Aorta (tissue), 5 donors: ENCODE results near the gene RPL19. TPM values are rescaled to one million over a fixed set of nuclear protein-coding genes. Genes with fewer than 3 reads are reported as not detected.

Experiments used
- ATAC-seq: fragments of 200-7000 bp; cut with Tn5 transposase; one replicate; pipeline ENCODE4 v1.9.1; 2022; ENCODE audit warnings: moderate library complexity; ENCODE audit not compliant: low FRiP score
- DNase-seq, 2 donors: peaks; one replicate each; pipeline ENCODE4 v3.0.0-alpha.2; 2020
- H3K27ac ChIP-seq, 2 donors: one replicate each; pipeline ENCODE4 v1.5.1; 2013; ENCODE audit warnings: low read length in 2 of 2, mild to moderate bottlenecking in 2 of 2, moderate library complexity in 2 of 2, control low read depth in 1 of 2, inconsistent platforms in 1 of 2, low read depth in 1 of 2
- H3K27me3 ChIP-seq, 2 donors: one replicate each; pipeline ENCODE4 v1.6.1; 2013; ENCODE audit warnings: control low read depth in 1 of 2, low read length in 1 of 2, mild to moderate bottlenecking in 1 of 2, moderate library complexity in 1 of 2; ENCODE audit not compliant: insufficient read depth in 2 of 2, control insufficient read depth in 1 of 2
- H3K36me3 ChIP-seq, 2 donors: one replicate each; pipeline ENCODE4 v1.6.1; 2013; ENCODE audit warnings: control low read depth in 1 of 2, low read length in 1 of 2, mild to moderate bottlenecking in 1 of 2; ENCODE audit not compliant: insufficient read depth in 2 of 2, control insufficient read depth in 1 of 2
- H3K4me1 ChIP-seq, 2 donors: one replicate each; pipeline ENCODE4 v1.6.1; 2013; ENCODE audit warnings: low read length in 2 of 2, control low read depth in 1 of 2, mild to moderate bottlenecking in 1 of 2, moderate library complexity in 1 of 2; ENCODE audit not compliant: insufficient read depth in 2 of 2, control insufficient read depth in 1 of 2
- H3K4me3 ChIP-seq, 2 donors: one replicate each; pipeline ENCODE4 v1.5.1; 2013; ENCODE audit warnings: low read length in 2 of 2, control low read depth in 1 of 2, mild to moderate bottlenecking in 1 of 2
- H3K9me3 ChIP-seq: one replicate; pipeline ENCODE4 v1.6.1; 2013; ENCODE audit warnings: mild to moderate bottlenecking, low read length; ENCODE audit not compliant: control insufficient read depth
- WGBS, 2 donors: extraction: QIAGEN DNeasy Blood & Tissue Kit; methylation state at CpG; one replicate each; pipeline ENCODE4 v1.1.7; 2013; 5-methylcytosine and 5-hydroxymethylcytosine counted together
- intact Hi-C, 2 donors: fragments of 100-400 bp; cut with DNase I; formaldehyde crosslinking; loops; one replicate each; pipeline versions ENCODE4 v1.14.2 to v1.15.0; 2022
- long read RNA-seq, 2 donors: library from polyadenylated mRNA; unstranded; transcript quantifications; one replicate each; pipeline ENCODE4 v2.0.0, GENCODE V29; 2020 to 2021
- polyA plus RNA-seq, 2 donors: library from polyadenylated mRNA; stranded (reverse); fragments of 200-250 nt; gene quantifications; one replicate each; pipeline ENCODE4 v1.2.3, GENCODE V29; 2013
- total RNA-seq, 2 donors: library from RNA; stranded (reverse); fragmentation: NEBNext Ultra II Directional; extraction: Animal tissue kit (Norgen Biotek cat#: 25700); gene quantifications; one replicate each; pipeline ENCODE4 v1.2.1, GENCODE V29; 2021
- donor health status: healthy with polysubstance abuse.
- donor health status: Bipolar disorder and iron deficiency.
- donor health status: DM: no; HTN: no; CAD: no.
- donor health status: DM: no; HTN: no; CAD: no.
- donor health status: DM: yes; HTN: yes; CAD: no.

RPL19 gene
- total RNA-seq (1,000 to 10,000 TPM; 1,206 to 1,264 TPM), polyA plus RNA-seq (1,000 to 10,000 TPM; 2,950 to 3,759 TPM)
- long read RNA-seq, donor 1, transcript RPL19-201 (6 exons, 737 nt) = major isoform, 425 of 494 reads
- long read RNA-seq, donor 1, transcript RPL19-203 (6 exons, 1,051 nt) = minor isoform, 7 of 494 reads
- long read RNA-seq, donor 1, partial matches to known transcripts = 50 of 494 reads
- long read RNA-seq, donor 1, other reads (novel, unspliced or antisense) = 9 of 494 reads
- long read RNA-seq, donor 2, transcript RPL19-201 (6 exons, 737 nt) = major isoform, 200 of 222 reads
- long read RNA-seq, donor 2, partial matches to known transcripts = 20 of 222 reads
- long read RNA-seq, donor 2, other reads (novel, unspliced or antisense) = 1 of 222 reads

GRCh38 chr17:39200070-39200879 lies at the start of gene RPL19:
TSS of gene RPL19 (plus strand) at chr17:39200283. CDS start at chr17:39200345, 62 bp downstream.
- DNase-seq = peak; percentile 88 to 92
- Histone ChIP-seq H3K4me1 (peaks cover 0 to 3% of the 10 kb centered on the region in 2 donors), H3K27me3 (no peaks in the 10 kb centered on the region), H3K4me3 (peak within 1 kb of the TSS; percentile 70 to 99), H3K9me3 (no peaks in the 10 kb centered on the region), H3K27ac (peak within 1 kb of the TSS; percentile 38 to 97), H3K36me3 (peaks cover 0 to 3% of the 10 kb centered on the region in 2 donors)
- intact Hi-C loops = no loop called here
- ATAC-seq = peak; percentile 86
- 1% methylated on average over 51 to 52 of the region's 52 CpGs for WGBS, 2 donors

GRCh38 chr17:39150795-39151149 lies 49.3 kb upstream of the RPL19 start:
- Histone ChIP-seq H3K9me3 (no peaks in the 10 kb centered on the region), H3K27ac (no peak overlapping the region), H3K4me1 (no peaks in the 10 kb centered on the region), H3K27me3 (no peaks in the 10 kb centered on the region), H3K36me3 (no peaks in the 10 kb centered on the region), H3K4me3 (no peak overlapping the region)
- WGBS, 2 donors = 59 to 63% methylated on average over 4 to 5 of the region's 5 CpGs
- no peak for ATAC-seq
- DNase-seq = no peak
- intact Hi-C loops = loop anchor here (5.0 to 10.0 kb wide), 5 partner anchors 83 to 476 kb away; partner anchors contain the start of genes CISD3 (in 1 of the 2), EPOP (in 1 of the 2) and LASP1 (in 1 of the 2)

GRCh38 chr17:39151150-39151942 lies 48.7 kb upstream of the RPL19 start, which contains the start of gene PLXDC1:
TSS of gene PLXDC1 (minus strand) at chr17:39151637. CDS start at chr17:39151437, 200 bp downstream.
- DNase-seq = no peak
- H3K27me3 ChIP-seq = no peaks in the 10 kb centered on the region
- WGBS, 2 donors = 2 to 4% methylated on average over 31 to 68 of the region's 68 CpGs
- H3K36me3 ChIP-seq = no peaks in the 10 kb centered on the region
- H3K4me1 ChIP-seq = no peaks in the 10 kb centered on the region
- no peak within 1 kb of the TSS for H3K4me3 ChIP-seq
- no peak for ATAC-seq
- no peak within 1 kb of the TSS for H3K27ac ChIP-seq
- H3K9me3 ChIP-seq = no peaks in the 10 kb centered on the region
- intact Hi-C loops = loop anchor here (5.0 to 10.0 kb wide), 5 partner anchors 84 to 477 kb away; partner anchors contain the start of genes CISD3 (in 1 of the 2), EPOP (in 1 of the 2) and LASP1 (in 1 of the 2)

GRCh38 chr17:39151943-39152818 lies 47.9 kb upstream of the RPL19 start:
- 8 to 11% methylated on average over 23 to 25 of the region's 25 CpGs for WGBS, 2 donors
- no peaks in the 10 kb centered on the region for H3K9me3 ChIP-seq
- H3K36me3 ChIP-seq = no peaks in the 10 kb centered on the region
- ATAC-seq (no peak), DNase-seq (peak in 1 of 2 donors; percentile 53)
- no peaks in the 10 kb centered on the region for H3K27me3 ChIP-seq
- intact Hi-C loops = loop anchor here (2.0 to 10.0 kb wide), 6 partner anchors 85 to 477 kb away; partner anchors contain the start of genes CISD3 (in 1 of the 2), EPOP (in 1 of the 2) and LASP1 (in 1 of the 2)
- H3K4me3 ChIP-seq = no peak overlapping the region
- no peaks in the 10 kb centered on the region for H3K4me1 ChIP-seq
- no peak overlapping the region for H3K27ac ChIP-seq

- peak overlapping the region in 1 of 2 donors; percentile 61 for H3K27ac ChIP-seq
- peak; percentile 96 for ATAC-seq
- WGBS, 2 donors = 0 to 1% methylated on average over 16 of the region's 16 CpGs
- H3K4me3 ChIP-seq = peak overlapping the region; percentile 52 to 61
- no peaks in the 10 kb centered on the region for H3K27me3 ChIP-seq
- no peaks in the 10 kb centered on the region for H3K9me3 ChIP-seq
- intact Hi-C loops = loop anchor here (1.0 to 10.0 kb wide), 8 partner anchors 86 to 479 kb away; partner anchors contain the start of genes CISD3 (in 1 of the 2), EPOP (in 1 of the 2) and LASP1 (in 1 of the 2)
- no peaks in the 10 kb centered on the region for H3K4me1 ChIP-seq
- DNase-seq = peak; percentile 94 to 97
- H3K36me3 ChIP-seq = no peaks in the 10 kb centered on the region
Observed at GRCh38 chr17:39153599-39154051, 46.5 kb upstream of the RPL19 start.

GRCh38 chr17:39155654-39156053 lies 44.4 kb upstream of the RPL19 start:
- Histone ChIP-seq H3K4me3 (no peak overlapping the region), H3K27ac (no peak overlapping the region), H3K9me3 (no peaks in the 10 kb centered on the region), H3K36me3 (no peaks in the 10 kb centered on the region), H3K27me3 (no peaks in the 10 kb centered on the region), H3K4me1 (no peaks in the 10 kb centered on the region)
- WGBS, 2 donors = 50 to 67% methylated on average over 2 of the region's 2 CpGs
- ATAC-seq (no peak), DNase-seq (no peak)
- intact Hi-C loops = loop anchor here (10.0 kb wide), 3 partner anchors 281 to 481 kb away; partner anchors contain the start of genes CISD3 (in 1 of the 2), EPOP (in 1 of the 2) and LASP1 (in 1 of the 2)

- 74 to 80% methylated on average over 7 of the region's 7 CpGs for WGBS, 2 donors
- Histone ChIP-seq H3K36me3 (no peaks in the 10 kb centered on the region), H3K4me1 (no peaks in the 10 kb centered on the region), H3K4me3 (no peak overlapping the region), H3K27ac (no peak overlapping the region), H3K27me3 (no peaks in the 10 kb centered on the region), H3K9me3 (no peaks in the 10 kb centered on the region)
- no peak for DNase-seq
- intact Hi-C loops = loop anchor here (10.0 kb wide), 3 partner anchors 282 to 482 kb away; partner anchors contain the start of genes CISD3 (in 1 of the 2), EPOP (in 1 of the 2) and LASP1 (in 1 of the 2)
- no peak for ATAC-seq
Observed at GRCh38 chr17:39156491-39156890, 43.6 kb upstream of the RPL19 start.
